SK-N-MC (cell line): ENCODE results near the gene SV2C.
A peak's percentile ranks its signal among the peaks of the same experiment; 100 is the strongest.
"Not testable (repeated sequence)": the region's sequence is repeated elsewhere in the genome, so short reads cannot be mapped to it uniquely, and the experiment has no call there.

Source experiments
- DNase-seq: peaks from one replicate; pipeline ENCODE4 v3.0.0-alpha.2; 2011; ENCODE audit warnings: low read depth, low spot score
- H3K27ac ChIP-seq: fragments of 200-600 bp; sonication (generic); 2 replicates; pipeline ENCODE4 v1.5.1; 2016; ENCODE audit warnings: mixed run types
- H3K36me3 ChIP-seq: fragments of 200-600 bp; sonication (generic); 2 replicates; pipeline ENCODE4 v1.6.1; 2017; ENCODE audit warnings: antibody characterized with exemption, low read length, mixed read lengths; ENCODE audit not compliant: insufficient read depth
- H3K4me3 ChIP-seq: fragments of 200-600 bp; sonication (generic); 2 replicates; pipeline ENCODE4 v1.5.1; 2016
- H3K9ac ChIP-seq: fragments of 200-600 bp; sonication (generic); 2 replicates; pipeline ENCODE4 v1.8.0; 2017; ENCODE audit warnings: mixed run types, mixed read lengths; ENCODE audit not compliant: insufficient read length
- H3K9me3 ChIP-seq: fragments of 200-600 bp; sonication (generic); 2 replicates; pipeline ENCODE4 v1.6.1; 2017; ENCODE audit warnings: low read depth, mild to moderate bottlenecking, antibody characterized with exemption, low read length, moderate library complexity, mixed read lengths
- EZH2 ChIP-seq: fragments of 200-600 bp; sonication (generic); IDR thresholded peaks from one replicate; pipeline ENCODE4 v1.6.1; 2017; ENCODE audit warnings: antibody characterized with exemption
- FOXP2 ChIP-seq: optimal IDR thresholded peaks from 2 replicates; pipeline ENCODE3; 2011; ENCODE audit warnings: mild to moderate bottlenecking, moderate library complexity; ENCODE audit not compliant: insufficient read depth; ENCODE audit errors: extremely low read length, control extremely low read depth
- POLR2AphosphoS5 ChIP-seq: IDR thresholded peaks from 2 replicates; pipeline ENCODE4 v1.6.1; 2012; ENCODE audit warnings: mild to moderate bottlenecking, low read depth, low read length, borderline replicate concordance

SV2C gene

GRCh38 chr5:76294573-76294972 lies 211.4 kb downstream of the SV2C start:
- H3K9ac ChIP-seq: no peak overlapping the region
- TF ChIP-seq POLR2AphosphoS5: no peak
- no peak for TF ChIP-seq FOXP2
- TF ChIP-seq EZH2: no peak
- no peaks in the 10 kb centered on the region for H3K9me3 ChIP-seq
- H3K4me3 ChIP-seq: no peak overlapping the region
- H3K36me3 ChIP-seq: no peaks in the 10 kb centered on the region
- no peak for DNase-seq
- no peak overlapping the region for H3K27ac ChIP-seq

DNA sequence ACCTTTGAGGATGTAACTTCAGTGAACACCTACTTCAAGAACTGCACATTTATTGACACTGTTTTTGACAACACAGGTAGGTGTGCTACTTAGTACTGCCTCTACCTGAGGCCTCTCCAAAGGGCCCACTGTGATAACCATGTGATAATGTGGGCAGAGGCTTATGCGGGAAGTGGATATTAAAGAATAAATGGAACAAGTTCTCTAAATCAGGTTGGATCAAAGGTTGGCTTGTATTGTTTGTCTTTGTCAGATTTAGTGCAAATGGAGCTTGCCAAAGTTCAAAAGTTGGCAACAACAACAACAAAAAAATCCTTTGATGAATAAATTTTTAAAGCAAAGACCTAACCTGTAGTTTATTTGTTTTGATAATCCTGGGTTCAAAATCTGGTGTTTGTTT lies 215.7 kb downstream of the SV2C start:
- H3K9me3 ChIP-seq: no peaks in the 10 kb centered on the region
- TF ChIP-seq EZH2 (no peak), POLR2AphosphoS5 (no peak), FOXP2 (no peak)
- no peak overlapping the region for H3K9ac ChIP-seq
- no peak overlapping the region for H3K27ac ChIP-seq
- DNase-seq: no peak
- H3K36me3 ChIP-seq: no peaks in the 10 kb centered on the region
- H3K4me3 ChIP-seq: no peak overlapping the region

- H3K4me3 ChIP-seq: no peak overlapping the region
- H3K36me3 ChIP-seq: no peaks in the 10 kb centered on the region
- TF ChIP-seq EZH2 (no peak), POLR2AphosphoS5 (no peak), FOXP2 (no peak)
- H3K27ac ChIP-seq: no peak overlapping the region
- no peak overlapping the region for H3K9ac ChIP-seq
- H3K9me3 ChIP-seq: no peaks in the 10 kb centered on the region
- DNase-seq: no peak
These were observed 216.4 kb downstream of the SV2C start for GRCh38 chr5:76299592-76299991.

DNA sequence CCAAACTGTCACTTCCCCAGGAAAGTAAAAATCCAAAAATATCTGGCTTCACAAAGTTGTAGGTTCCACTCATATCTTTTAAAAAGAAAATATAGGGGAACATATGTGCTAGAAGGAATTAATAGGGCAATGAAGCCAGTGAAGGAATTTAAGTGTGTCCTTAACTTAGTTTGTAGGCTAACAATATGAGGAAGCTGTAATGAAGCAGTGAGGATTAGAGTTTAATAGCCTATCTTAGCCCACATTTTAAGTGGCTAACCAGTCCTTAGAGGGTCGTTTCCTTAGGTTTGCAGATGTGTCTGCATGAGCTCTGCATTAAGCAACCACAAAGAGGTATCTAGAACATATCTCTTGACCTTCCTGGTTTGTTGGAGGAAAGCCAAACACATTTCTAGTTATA lies 218.7 kb downstream of the SV2C start:
- H3K36me3 ChIP-seq, H3K4me3 ChIP-seq, H3K9ac ChIP-seq, H3K9me3 ChIP-seq, DNase-seq, H3K27ac ChIP-seq: not testable (repeated sequence)

DNA sequence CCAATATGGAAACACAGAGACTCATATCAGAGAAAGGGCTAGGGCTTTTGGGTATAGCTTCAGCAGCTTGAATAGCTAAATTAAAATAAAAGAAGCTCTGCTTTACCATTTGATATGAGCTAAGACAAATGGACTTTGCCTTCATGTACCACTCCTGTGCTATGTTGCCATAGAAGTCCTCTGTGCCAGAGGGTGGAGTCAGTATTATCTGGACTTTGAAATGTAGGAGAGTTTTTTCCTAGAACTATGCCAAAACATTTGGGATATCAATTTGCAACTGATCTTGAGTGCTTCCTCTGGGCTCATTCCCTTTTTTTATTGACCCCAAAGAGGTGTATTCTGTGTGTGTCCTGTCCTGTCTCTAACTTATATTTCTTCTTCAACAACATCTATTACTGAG lies 219.5 kb downstream of the SV2C start:
- DNase-seq, H3K9ac ChIP-seq, H3K27ac ChIP-seq, H3K4me3 ChIP-seq, H3K36me3 ChIP-seq, H3K9me3 ChIP-seq: not testable (repeated sequence)

DNA sequence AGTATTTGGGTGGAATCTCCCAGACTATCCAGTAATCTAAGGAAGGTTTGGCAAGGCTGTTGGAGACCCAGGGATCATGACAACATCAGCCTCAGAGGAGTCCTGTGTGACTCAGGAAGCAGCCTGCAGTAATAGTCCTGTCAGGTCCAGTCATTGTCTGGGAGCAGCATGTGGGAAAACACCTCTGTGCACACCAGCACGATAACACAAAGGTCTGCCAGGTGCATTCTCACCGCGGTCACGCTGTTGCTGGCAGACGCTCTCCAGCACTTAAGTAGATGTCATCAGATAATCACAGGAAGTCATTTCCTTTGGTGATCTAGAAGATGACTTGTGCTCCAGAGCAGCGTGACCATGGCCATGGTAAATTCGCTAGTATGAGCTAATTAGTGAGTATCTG lies 220.7 kb downstream of the SV2C start:
- Histone ChIP-seq H3K27ac (no peak overlapping the region), H3K9ac (no peak overlapping the region), H3K36me3 (no peaks in the 10 kb centered on the region), H3K4me3 (no peak overlapping the region), H3K9me3 (no peaks in the 10 kb centered on the region)
- TF ChIP-seq FOXP2 (no peak), POLR2AphosphoS5 (no peak), EZH2 (no peak)
- DNase-seq: no peak

DNA sequence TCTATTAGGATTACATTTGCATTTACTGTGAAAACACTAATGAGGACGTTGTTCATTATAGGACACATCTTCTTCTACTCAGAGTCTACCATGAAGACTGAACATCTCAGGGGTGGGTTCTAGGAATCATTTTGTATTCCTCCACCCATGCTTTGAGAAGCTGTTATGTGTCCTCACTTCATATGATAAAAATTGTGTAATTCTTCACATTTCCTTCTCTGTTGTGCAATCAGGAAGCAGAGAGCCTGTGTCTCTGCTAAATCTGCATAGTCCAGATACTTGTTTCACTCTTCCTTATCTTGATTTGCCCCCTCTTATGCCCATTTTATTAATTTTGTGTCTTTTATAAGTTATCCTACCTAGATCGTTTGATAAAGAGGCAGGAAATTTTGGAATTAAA lies 222.1 kb downstream of the SV2C start:
- H3K9ac ChIP-seq: no peak overlapping the region
- peak overlapping the region; percentile 13; the same call in 1 of the 2 replicates for H3K4me3 ChIP-seq
- DNase-seq: peak; percentile 61
- TF ChIP-seq POLR2AphosphoS5 (no peak), FOXP2 (no peak), EZH2 (no peak)
- peak overlapping the region; percentile 49; the same call in 1 of the 2 replicates for H3K27ac ChIP-seq
- no peaks in the 10 kb centered on the region for H3K36me3 ChIP-seq
- no peaks in the 10 kb centered on the region for H3K9me3 ChIP-seq

DNA sequence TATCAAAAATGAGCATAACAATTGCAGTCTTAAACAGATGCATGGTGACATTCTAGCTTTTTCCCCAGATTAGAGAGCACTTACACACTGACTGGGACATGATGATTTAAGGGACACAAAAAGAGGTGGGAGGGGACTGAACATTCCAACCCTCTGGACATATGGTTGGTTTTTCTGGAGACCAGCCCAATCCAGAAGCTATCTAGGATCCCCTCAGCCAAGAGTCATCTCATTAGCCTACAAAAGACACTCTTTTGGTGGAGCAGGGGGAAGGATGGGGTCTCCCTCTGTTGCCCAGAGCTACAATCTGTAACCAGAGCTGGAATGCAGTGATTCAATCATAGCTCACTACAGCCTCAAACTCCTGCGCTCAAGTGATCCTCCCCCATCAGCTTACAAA lies 222.6 kb downstream of the SV2C start:
- Histone ChIP-seq H3K36me3 (no peaks in the 10 kb centered on the region), H3K9me3 (no peaks in the 10 kb centered on the region), H3K9ac (no peak overlapping the region), H3K4me3 (0 out of 2 replicates have a peak overlapping the region, but pooled peaks have one; percentile 13), H3K27ac (no peak overlapping the region)
- no peak for DNase-seq
- TF ChIP-seq POLR2AphosphoS5: no peak
- no peak for TF ChIP-seq EZH2
- no peak for TF ChIP-seq FOXP2

DNA sequence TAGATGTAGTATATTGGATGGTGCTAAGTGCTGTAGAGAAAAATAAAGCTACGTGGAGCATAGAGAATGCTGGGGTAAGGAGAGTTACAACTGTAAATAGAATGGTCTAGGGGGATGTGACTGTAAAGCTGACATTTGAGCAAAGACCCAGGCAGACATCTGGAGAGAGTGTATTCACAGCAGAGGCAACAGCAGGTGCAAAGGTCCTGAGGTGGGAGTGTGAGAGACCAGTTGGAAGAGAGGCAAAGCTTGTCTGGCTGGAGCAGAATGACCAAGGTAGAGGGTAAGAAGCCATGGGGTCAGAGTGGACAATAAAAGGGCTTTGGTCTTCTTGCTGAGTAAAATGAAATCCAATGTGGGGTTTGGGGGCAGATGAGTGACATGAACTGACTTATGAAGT lies 227.0 kb downstream of the SV2C start:
- H3K27ac ChIP-seq: no peak overlapping the region
- TF ChIP-seq FOXP2: no peak
- TF ChIP-seq POLR2AphosphoS5: no peak
- no peak for TF ChIP-seq EZH2
- no peak for DNase-seq
- H3K9ac ChIP-seq: no peak overlapping the region
- no peaks in the 10 kb centered on the region for H3K36me3 ChIP-seq
- H3K9me3 ChIP-seq: no peaks in the 10 kb centered on the region
- H3K4me3 ChIP-seq: no peak overlapping the region

DNA sequence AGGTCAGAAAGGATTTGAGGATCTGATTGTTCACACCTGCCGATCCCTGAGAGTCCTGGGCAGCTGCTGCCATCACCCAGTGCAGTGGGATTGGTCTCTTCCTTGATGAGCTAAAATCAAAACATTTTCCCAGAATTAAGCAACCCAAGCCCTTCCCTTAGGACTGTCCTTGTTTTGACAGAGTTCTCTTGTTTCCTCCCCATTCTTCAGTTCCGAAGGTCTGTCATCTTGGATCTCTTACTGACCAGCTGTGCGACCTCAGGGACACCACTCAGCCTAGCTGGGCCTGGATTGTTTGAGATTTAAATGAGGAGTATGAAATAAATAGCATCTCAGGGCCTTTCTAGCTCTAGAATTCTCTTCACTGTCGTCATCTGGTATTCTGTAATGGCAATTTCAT lies 229.6 kb downstream of the SV2C start:
- no peak overlapping the region for H3K27ac ChIP-seq
- H3K9ac ChIP-seq: no peak overlapping the region
- no peak for DNase-seq

More for the DNA sequence above, 229.6 kb downstream of the SV2C start:
- TF ChIP-seq EZH2 (no peak), FOXP2 (no peak), POLR2AphosphoS5 (no peak)
- Histone ChIP-seq H3K36me3 (no peaks in the 10 kb centered on the region), H3K9me3 (no peaks in the 10 kb centered on the region), H3K4me3 (no peak overlapping the region)
